ENCODE data around the gene ALLC.

ALLC gene

DNA sequence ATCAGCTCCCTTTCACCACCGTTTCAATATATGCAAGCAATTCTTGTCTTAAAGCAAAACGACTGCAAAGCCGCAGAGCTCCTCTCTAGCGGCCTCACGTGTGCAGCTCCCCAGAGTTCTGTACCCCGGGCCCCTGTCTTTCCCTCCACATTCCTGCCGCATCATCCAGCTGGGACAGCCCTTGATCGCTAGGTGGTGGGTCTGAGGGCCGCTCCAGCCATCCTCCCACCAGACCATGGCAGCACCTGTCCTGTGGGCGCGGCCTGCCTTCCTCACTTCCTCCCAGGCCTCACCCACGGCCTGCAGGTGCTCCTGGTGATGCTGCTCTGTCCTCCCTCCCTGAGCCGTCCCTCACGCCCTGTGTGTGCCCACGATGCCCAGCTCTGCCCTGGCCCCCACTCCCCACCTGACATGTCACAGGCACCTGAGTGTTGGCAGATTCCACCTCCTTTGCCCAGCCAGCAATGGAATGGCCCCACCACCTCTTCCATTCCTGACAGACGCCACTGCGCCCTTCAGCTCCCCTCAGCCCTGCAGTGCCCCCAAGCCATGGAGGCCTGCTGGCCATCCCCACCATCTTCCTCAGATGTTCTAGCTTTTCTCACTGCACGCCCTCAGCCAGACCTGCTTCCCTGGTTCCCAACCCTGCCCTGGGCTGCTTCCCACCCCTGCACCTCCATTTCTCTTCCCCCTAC, 15.3 kb upstream of the ALLC start:
- TF ChIP-seq, protein P1, sequence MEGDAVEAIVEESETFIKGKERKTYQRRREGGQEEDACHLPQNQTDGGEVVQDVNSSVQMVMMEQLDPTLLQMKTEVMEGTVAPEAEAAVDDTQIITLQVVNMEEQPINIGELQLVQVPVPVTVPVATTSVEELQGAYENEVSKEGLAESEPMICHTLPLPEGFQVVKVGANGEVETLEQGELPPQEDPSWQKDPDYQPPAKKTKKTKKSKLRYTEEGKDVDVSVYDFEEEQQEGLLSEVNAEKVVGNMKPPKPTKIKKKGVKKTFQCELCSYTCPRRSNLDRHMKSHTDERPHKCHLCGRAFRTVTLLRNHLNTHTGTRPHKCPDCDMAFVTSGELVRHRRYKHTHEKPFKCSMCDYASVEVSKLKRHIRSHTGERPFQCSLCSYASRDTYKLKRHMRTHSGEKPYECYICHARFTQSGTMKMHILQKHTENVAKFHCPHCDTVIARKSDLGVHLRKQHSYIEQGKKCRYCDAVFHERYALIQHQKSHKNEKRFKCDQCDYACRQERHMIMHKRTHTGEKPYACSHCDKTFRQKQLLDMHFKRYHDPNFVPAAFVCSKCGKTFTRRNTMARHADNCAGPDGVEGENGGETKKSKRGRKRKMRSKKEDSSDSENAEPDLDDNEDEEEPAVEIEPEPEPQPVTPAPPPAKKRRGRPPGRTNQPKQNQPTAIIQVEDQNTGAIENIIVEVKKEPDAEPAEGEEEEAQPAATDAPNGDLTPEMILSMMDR (IDR thresholded peaks at IDR 0.05; ENCODE audit: low read depth, low read length, missing control alignments): no peak
- in situ Hi-C loops (cut with HindIII; ENCODE audit: low pct_ligation_motif_present, low sequenced_read_pairs): no loop called here
- Histone ChIP-seq H3K27me3 (replicated peaks) (no peaks in the 10 kb centered on the region), H3K27ac (no peak overlapping the region), H3K4me3 (ENCODE audit: low read depth, low read length) (no peak overlapping the region), H3K36me3 (replicated peaks) (no peaks in the 10 kb centered on the region)
- no peak for DNase-seq

DNA sequence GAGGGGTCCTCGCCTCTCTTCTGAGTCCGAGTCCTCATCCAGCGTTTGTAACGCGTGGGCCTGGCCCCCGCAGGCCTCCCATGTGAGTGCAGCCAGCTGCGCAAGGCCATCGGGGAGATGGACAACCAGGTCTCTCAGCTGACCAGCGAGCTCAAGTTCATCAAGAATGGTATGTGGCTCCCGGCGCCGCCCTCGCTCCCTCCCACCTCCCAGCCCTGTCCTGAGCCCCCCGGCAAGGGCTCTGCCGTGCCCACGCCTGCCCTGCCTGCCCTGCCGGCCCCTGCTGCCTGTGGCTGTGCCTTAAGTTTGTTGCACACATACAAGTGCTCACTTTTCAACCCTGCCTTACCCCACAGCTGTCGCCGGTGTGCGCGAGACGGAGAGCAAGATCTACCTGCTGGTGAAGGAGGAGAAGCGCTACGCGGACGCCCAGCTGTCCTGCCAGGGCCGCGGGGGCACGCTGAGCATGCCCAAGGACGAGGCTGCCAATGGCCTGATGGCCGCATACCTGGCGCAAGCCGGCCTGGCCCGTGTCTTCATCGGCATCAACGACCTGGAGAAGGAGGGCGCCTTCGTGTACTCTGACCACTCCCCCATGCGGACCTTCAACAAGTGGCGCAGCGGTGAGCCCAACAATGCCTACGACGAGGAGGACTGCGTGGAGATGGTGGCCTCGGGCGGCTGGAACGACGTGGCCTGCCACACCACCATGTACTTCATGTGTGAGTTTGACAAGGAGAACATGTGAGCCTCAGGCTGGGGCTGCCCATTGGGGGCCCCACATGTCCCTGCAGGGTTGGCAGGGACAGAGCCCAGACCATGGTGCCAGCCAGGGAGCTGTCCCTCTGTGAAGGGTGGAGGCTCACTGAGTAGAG, 14.4 kb upstream of the ALLC start:
- no peak overlapping the region for H3K27ac ChIP-seq

DNA sequence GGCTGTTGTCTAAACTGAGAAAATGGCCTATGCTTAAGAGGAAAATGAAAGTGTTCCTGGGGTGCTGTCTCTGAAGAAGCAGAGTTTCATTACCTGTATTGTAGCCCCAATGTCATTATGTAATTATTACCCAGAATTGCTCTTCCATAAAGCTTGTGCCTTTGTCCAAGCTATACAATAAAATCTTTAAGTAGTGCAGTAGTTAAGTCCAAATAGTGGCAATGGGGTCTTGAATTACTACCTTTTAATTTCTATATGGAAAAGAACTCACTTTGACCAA, 13.8 kb upstream of the ALLC start:
- in situ Hi-C loops (cut with HindIII; ENCODE audit: low pct_ligation_motif_present, low sequenced_read_pairs): no loop called here
- Histone ChIP-seq H3K27ac (no peak overlapping the region), H3K4me3 (ENCODE audit: low read depth, low read length) (no peak overlapping the region), H3K27me3 (replicated peaks) (no peaks in the 10 kb centered on the region), H3K36me3 (replicated peaks) (no peaks in the 10 kb centered on the region)
- DNase-seq: no peak
- TF ChIP-seq, protein P1 (IDR thresholded peaks at IDR 0.05; ENCODE audit: low read depth, low read length, missing control alignments): no peak

More for the DNA sequence above, 14.4 kb upstream of the ALLC start:
- TF ChIP-seq, protein P1 (IDR thresholded peaks at IDR 0.05; ENCODE audit: low read depth, low read length, missing control alignments): no peak
- in situ Hi-C loops (cut with HindIII; ENCODE audit: low pct_ligation_motif_present, low sequenced_read_pairs): no loop called here
- no peaks in the 10 kb centered on the region for H3K36me3 ChIP-seq (replicated peaks)
- DNase-seq: no peak
- H3K27me3 ChIP-seq (replicated peaks): no peaks in the 10 kb centered on the region
- H3K4me3 ChIP-seq (ENCODE audit: low read depth, low read length): no peak overlapping the region

DNA sequence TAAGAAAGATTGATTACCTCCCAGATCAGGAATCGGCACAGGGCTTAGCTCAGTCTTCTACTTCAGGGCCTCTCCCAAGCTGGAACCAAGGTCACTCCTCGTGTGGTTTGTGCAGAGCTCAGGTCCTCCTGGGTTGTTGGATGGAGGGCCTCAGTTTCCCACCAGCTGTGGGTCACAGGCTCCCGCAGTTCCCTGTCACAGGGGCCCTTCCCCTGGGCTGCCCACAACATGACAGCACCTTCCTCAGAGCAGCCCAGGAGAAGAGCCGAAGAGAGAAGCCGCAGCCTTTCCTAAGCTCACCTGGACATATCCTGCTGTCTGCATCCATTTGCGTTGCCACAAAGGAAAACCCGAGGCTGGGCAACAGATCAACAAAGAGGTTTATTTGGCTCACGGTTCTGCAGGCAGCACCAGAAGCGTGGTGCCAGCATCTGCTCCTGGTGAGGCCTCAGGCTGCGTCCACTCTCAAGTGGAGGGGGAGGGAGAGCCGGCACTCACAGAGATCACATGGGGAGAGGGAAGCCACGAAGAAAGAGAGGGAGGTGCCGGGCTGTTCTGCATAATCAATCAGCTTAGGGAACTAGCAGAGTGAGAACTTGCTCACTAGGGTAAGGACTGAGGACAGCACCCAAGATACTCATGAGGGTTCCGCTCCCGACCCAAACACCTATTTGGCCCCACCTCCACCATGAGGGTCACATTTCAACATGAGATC, 13.0 kb upstream of the ALLC start:
- H3K36me3 ChIP-seq (replicated peaks): no peaks in the 10 kb centered on the region
- TF ChIP-seq, protein P1 (IDR thresholded peaks at IDR 0.05; ENCODE audit: low read depth, low read length, missing control alignments): no peak
- no peaks in the 10 kb centered on the region for H3K27me3 ChIP-seq (replicated peaks)
- DNase-seq: no peak
- no peak overlapping the region for H3K27ac ChIP-seq
- H3K4me3 ChIP-seq (ENCODE audit: low read depth, low read length): no peak overlapping the region
- in situ Hi-C loops (cut with HindIII; ENCODE audit: low pct_ligation_motif_present, low sequenced_read_pairs): no loop called here

DNA sequence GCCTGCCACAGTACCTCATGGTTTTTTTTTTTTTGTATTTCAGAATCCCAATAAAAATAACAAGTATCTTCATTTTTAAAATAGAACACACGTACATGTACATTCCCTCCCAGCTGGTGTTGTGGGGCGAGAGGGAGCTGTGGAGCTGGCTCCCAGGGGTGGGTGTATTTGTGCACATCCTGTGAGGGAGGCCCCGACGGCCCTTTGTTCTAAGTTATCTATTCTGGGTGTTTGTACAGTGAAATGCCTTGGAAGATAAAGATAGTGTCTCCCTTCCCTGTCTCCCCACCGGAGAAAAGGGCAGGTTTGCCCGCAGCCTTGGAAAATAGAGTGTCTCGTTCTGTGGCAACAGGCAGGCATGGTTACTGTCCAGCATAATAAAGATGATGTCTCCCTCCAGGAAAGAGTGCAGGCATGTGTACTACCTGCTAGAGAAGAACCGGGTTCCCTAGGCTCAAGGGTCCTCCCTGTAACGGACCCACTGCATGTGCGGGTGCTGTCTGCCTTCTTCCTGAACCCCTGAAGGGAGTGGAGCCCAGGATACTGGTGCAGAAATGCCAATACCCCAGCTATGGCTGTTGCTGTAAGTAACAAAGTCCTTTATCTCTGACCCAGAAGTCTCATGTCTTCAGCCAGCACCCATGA, 12.1 kb upstream of the ALLC start:
- no peak for DNase-seq
- in situ Hi-C loops (cut with HindIII; ENCODE audit: low pct_ligation_motif_present, low sequenced_read_pairs): no loop called here
- H3K36me3 ChIP-seq (replicated peaks): no peaks in the 10 kb centered on the region
- no peaks in the 10 kb centered on the region for H3K27me3 ChIP-seq (replicated peaks)
- TF ChIP-seq, protein P1 (IDR thresholded peaks at IDR 0.05; ENCODE audit: low read depth, low read length, missing control alignments): no peak
- H3K27ac ChIP-seq: no peak overlapping the region
- H3K4me3 ChIP-seq (ENCODE audit: low read depth, low read length): no peak overlapping the region
